GM12878 (cell line): ENCODE results near the gene PSIP1. TPM values are rescaled to one million over a fixed set of nuclear protein-coding genes. Genes with fewer than 3 reads are reported as not detected.
A peak's percentile ranks its signal among the peaks of the same experiment; 100 is the strongest.

ENCODE experiments used
- ATF7 ChIP-seq: fragments of 450-650 bp; IDR thresholded peaks from 2 replicates; pipeline ENCODE4 v1.6.1; 2016; ENCODE audit warnings: low read depth, mild to moderate bottlenecking
- CHD2 ChIP-seq: IDR thresholded peaks from 2 replicates; pipeline ENCODE4 v1.6.1; 2011; ENCODE audit warnings: low read depth, low read length, improper control_type of control experiment, borderline replicate concordance
- MYB ChIP-seq: fragments of 150-350 bp; IDR thresholded peaks from 2 replicates; pipeline ENCODE4 v1.6.1; 2014; ENCODE audit warnings: mild to moderate bottlenecking, low read depth, low read length, borderline replicate concordance
- NRF1 ChIP-seq: conservative IDR thresholded peaks from 2 replicates; pipeline ENCODE4 v1.6.1; 2011; ENCODE audit warnings: mild to moderate bottlenecking, low read depth, low read length, improper control_type of control experiment
- RAD21 ChIP-seq: IDR thresholded peaks from 2 replicates; pipeline ENCODE4 v1.6.1; 2011; ENCODE audit warnings: mild to moderate bottlenecking, low read depth, low read length, moderate library complexity; ENCODE audit not compliant: insufficient read depth
- SMC3 ChIP-seq: IDR thresholded peaks from 2 replicates; pipeline ENCODE4 v1.6.1; 2011; ENCODE audit warnings: low read length, improper control_type of control experiment, borderline replicate concordance
- polyA plus RNA-seq, 11 experiments: library from polyadenylated mRNA; depleted of rRNA in 4 of 11; unstranded in 6 of 11; stranded (reverse) in 5 of 11; fragments of >200 nt; fragmentation: Nextera tagmentation in 4 of 11; fragmentation: Illumina TruSeq in 1 of 11; extraction: Ambion mirVana in 4 of 11; extraction: Trizol in 1 of 11; gene quantifications; 1 replicate in 1 of 11; 2 replicates in 10 of 11; pipeline versions ENCODE4 v1.2.1 to v1.2.3, GENCODE V29; 2011 to 2016; ENCODE audit warnings: inconsistent platforms in 2 of 11, missing spikeins in 2 of 11, low read depth in 1 of 11
- small RNA-seq: library from RNA; depleted of rRNA; stranded (forward); fragments of <200 nt; gene quantifications from one replicate; pipeline ENCODE3, GENCODE V24; 2014
- total RNA-seq, 4 experiments: library from RNA; depleted of rRNA in 3 of 4; stranded (reverse); fragments of >200 nt in 3 of 4; fragmentation: Illumina TruSeq in 1 of 4; extraction: Trizol in 1 of 4; gene quantifications; 2 replicates each; pipeline versions ENCODE4 v1.2.1 to v1.2.3, GENCODE V29; 2013 to 2021
- TF ChIP-seq, protein P1 (sequence below): IDR thresholded peaks from 2 replicates; pipeline ENCODE4 v1.6.1; 2012; ENCODE audit warnings: mild to moderate bottlenecking, low read depth, low read length
- TF ChIP-seq, protein P2 (sequence below): IDR thresholded peaks from 2 replicates; pipeline ENCODE4 v1.6.1; 2012; ENCODE audit warnings: improper control_type of control experiment, low read depth, low read length; ENCODE audit not compliant: insufficient replicate concordance
- TF ChIP-seq, protein P3 (sequence below): IDR thresholded peaks from 2 replicates; pipeline ENCODE4 v1.6.1; 2011; ENCODE audit warnings: mild to moderate bottlenecking, low read depth, low read length, moderate library complexity; ENCODE audit not compliant: insufficient replicate concordance

PSIP1 gene
- total and polyA plus RNA-seq, 10 of the 15 experiments (the other 5 are each of a cell fraction or from before 2014, with no cell fraction given): 75.5 to 299 (median 173) TPM

DNA sequence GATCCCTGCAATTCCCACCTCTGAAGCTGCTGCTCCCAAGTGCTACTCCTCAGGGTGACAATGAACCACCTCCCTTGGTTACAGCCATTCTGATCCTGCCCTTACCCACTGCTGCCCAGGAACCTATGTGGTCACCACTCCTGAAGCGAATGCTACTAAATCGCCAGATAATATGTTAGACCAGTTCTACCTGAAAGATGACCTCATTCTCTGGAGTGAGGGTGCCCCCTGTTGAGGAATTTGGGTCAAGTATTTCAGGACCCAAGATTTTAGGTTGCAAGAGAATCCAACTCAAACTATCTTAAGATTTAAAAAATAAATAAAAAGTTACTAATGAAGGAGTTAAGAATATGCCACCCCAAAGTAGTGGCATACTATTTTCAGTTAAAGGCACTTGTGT is 93.9 kb downstream of the PSIP1 start (continued):
- TF ChIP-seq, protein P1, sequence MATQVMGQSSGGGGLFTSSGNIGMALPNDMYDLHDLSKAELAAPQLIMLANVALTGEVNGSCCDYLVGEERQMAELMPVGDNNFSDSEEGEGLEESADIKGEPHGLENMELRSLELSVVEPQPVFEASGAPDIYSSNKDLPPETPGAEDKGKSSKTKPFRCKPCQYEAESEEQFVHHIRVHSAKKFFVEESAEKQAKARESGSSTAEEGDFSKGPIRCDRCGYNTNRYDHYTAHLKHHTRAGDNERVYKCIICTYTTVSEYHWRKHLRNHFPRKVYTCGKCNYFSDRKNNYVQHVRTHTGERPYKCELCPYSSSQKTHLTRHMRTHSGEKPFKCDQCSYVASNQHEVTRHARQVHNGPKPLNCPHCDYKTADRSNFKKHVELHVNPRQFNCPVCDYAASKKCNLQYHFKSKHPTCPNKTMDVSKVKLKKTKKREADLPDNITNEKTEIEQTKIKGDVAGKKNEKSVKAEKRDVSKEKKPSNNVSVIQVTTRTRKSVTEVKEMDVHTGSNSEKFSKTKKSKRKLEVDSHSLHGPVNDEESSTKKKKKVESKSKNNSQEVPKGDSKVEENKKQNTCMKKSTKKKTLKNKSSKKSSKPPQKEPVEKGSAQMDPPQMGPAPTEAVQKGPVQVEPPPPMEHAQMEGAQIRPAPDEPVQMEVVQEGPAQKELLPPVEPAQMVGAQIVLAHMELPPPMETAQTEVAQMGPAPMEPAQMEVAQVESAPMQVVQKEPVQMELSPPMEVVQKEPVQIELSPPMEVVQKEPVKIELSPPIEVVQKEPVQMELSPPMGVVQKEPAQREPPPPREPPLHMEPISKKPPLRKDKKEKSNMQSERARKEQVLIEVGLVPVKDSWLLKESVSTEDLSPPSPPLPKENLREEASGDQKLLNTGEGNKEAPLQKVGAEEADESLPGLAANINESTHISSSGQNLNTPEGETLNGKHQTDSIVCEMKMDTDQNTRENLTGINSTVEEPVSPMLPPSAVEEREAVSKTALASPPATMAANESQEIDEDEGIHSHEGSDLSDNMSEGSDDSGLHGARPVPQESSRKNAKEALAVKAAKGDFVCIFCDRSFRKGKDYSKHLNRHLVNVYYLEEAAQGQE: no peak
- peak; percentile 53 for TF ChIP-seq ATF7
- peak; percentile 60 for TF ChIP-seq SMC3
- TF ChIP-seq CHD2: no peak
- TF ChIP-seq, protein P2, sequence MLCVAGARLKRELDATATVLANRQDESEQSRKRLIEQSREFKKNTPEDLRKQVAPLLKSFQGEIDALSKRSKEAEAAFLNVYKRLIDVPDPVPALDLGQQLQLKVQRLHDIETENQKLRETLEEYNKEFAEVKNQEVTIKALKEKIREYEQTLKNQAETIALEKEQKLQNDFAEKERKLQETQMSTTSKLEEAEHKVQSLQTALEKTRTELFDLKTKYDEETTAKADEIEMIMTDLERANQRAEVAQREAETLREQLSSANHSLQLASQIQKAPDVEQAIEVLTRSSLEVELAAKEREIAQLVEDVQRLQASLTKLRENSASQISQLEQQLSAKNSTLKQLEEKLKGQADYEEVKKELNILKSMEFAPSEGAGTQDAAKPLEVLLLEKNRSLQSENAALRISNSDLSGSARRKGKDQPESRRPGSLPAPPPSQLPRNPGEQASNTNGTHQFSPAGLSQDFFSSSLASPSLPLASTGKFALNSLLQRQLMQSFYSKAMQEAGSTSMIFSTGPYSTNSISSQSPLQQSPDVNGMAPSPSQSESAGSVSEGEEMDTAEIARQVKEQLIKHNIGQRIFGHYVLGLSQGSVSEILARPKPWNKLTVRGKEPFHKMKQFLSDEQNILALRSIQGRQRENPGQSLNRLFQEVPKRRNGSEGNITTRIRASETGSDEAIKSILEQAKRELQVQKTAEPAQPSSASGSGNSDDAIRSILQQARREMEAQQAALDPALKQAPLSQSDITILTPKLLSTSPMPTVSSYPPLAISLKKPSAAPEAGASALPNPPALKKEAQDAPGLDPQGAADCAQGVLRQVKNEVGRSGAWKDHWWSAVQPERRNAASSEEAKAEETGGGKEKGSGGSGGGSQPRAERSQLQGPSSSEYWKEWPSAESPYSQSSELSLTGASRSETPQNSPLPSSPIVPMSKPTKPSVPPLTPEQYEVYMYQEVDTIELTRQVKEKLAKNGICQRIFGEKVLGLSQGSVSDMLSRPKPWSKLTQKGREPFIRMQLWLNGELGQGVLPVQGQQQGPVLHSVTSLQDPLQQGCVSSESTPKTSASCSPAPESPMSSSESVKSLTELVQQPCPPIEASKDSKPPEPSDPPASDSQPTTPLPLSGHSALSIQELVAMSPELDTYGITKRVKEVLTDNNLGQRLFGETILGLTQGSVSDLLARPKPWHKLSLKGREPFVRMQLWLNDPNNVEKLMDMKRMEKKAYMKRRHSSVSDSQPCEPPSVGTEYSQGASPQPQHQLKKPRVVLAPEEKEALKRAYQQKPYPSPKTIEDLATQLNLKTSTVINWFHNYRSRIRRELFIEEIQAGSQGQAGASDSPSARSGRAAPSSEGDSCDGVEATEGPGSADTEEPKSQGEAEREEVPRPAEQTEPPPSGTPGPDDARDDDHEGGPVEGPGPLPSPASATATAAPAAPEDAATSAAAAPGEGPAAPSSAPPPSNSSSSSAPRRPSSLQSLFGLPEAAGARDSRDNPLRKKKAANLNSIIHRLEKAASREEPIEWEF: no peak
- TF ChIP-seq RAD21: peak; percentile 79
- TF ChIP-seq, protein P3, sequence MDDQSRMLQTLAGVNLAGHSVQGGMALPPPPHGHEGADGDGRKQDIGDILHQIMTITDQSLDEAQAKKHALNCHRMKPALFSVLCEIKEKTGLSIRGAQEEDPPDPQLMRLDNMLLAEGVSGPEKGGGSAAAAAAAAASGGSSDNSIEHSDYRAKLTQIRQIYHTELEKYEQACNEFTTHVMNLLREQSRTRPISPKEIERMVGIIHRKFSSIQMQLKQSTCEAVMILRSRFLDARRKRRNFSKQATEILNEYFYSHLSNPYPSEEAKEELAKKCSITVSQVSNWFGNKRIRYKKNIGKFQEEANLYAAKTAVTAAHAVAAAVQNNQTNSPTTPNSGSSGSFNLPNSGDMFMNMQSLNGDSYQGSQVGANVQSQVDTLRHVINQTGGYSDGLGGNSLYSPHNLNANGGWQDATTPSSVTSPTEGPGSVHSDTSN: no peak
- no peak for TF ChIP-seq NRF1
- TF ChIP-seq MYB: no peak

Small RNA genes lying within 50 kb of the gene (small RNA-seq; reads per million reads assigned to genes)
- gene AL513423.1 (not detected), gene RN7SL98P (not detected), gene RNU6-246P (not detected), gene RNU6-319P (not detected)

Other genes with a start within 250 kb of the PSIP1 start
- 1.5 and 2.5 TPM in 2 replicates for gene TTC39B, start 203.8 kb downstream of the PSIP1 start, total RNA-seq (2014; rRNA removed)
- 1.7 and 2.6 TPM in 2 replicates for gene TTC39B, start 203.8 kb downstream of the PSIP1 start, total RNA-seq (2014; rRNA removed; fragmentation: Illumina TruSeq; extraction: Trizol)
- gene TTC39B, start 203.8 kb downstream of the PSIP1 start, total RNA-seq (2021): 2.4 and 3.6 TPM in 2 replicates
- 1.4 and 2.2 TPM in 2 replicates for gene TTC39B, start 203.8 kb downstream of the PSIP1 start, polyA plus RNA-seq (2011; rRNA removed)
- 2.5 and 2.7 TPM in 2 replicates for gene TTC39B, start 203.8 kb downstream of the PSIP1 start, polyA plus RNA-seq (2014; fragmentation: Illumina TruSeq; extraction: Trizol)
- 1 to 10 TPM; 1.0 to 1.4 TPM for gene TTC39B, start 203.8 kb downstream of the PSIP1 start, polyA plus RNA-seq (2014; fragmentation: Nextera tagmentation; extraction: Ambion mirVana)
- 1.0 and 1.8 TPM in 2 replicates for gene TTC39B, start 203.8 kb downstream of the PSIP1 start, polyA plus RNA-seq (2014; rRNA removed)
- gene TTC39B, start 203.8 kb downstream of the PSIP1 start, polyA plus RNA-seq (2016; fragmentation: Nextera tagmentation; extraction: Ambion mirVana): 1 to 10 TPM in 1 of 2 experiments, under 1 TPM in 1; 0.68 to 1.6 TPM
- 24.2 and 30.1 TPM in 2 replicates for gene SNAPC3, start 88.1 kb downstream of the PSIP1 start, total RNA-seq (2014; rRNA removed)
- gene SNAPC3, start 88.1 kb downstream of the PSIP1 start, total RNA-seq (2014; rRNA removed; fragmentation: Illumina TruSeq; extraction: Trizol): 27.8 and 28.4 TPM in 2 replicates
- gene SNAPC3, start 88.1 kb downstream of the PSIP1 start, total RNA-seq (2021): 19.4 and 24.4 TPM in 2 replicates
- gene SNAPC3, start 88.1 kb downstream of the PSIP1 start, polyA plus RNA-seq (2011; rRNA removed): 47.4 and 67.3 TPM in 2 replicates
- 30.4 and 37.0 TPM in 2 replicates for gene SNAPC3, start 88.1 kb downstream of the PSIP1 start, polyA plus RNA-seq (2014; fragmentation: Illumina TruSeq; extraction: Trizol)
- gene SNAPC3, start 88.1 kb downstream of the PSIP1 start, polyA plus RNA-seq (2014; fragmentation: Nextera tagmentation; extraction: Ambion mirVana): 1 to 10 TPM; 5.7 to 7.4 TPM
- 17.4 and 22.1 TPM in 2 replicates for gene SNAPC3, start 88.1 kb downstream of the PSIP1 start, polyA plus RNA-seq (2014; rRNA removed)
- gene SNAPC3, start 88.1 kb downstream of the PSIP1 start, polyA plus RNA-seq (2016; fragmentation: Nextera tagmentation; extraction: Ambion mirVana): 10 to 100 TPM; 25.1 to 28.0 TPM
- 2.0 and 3.5 TPM in 2 replicates for gene CCDC171, start 42.1 kb upstream of the PSIP1 start, total RNA-seq (2014; rRNA removed)
- gene CCDC171, start 42.1 kb upstream of the PSIP1 start, total RNA-seq (2014; rRNA removed; fragmentation: Illumina TruSeq; extraction: Trizol): 6.0 and 7.2 TPM in 2 replicates
- 2.1 and 4.0 TPM in 2 replicates for gene CCDC171, start 42.1 kb upstream of the PSIP1 start, total RNA-seq (2021)
- gene CCDC171, start 42.1 kb upstream of the PSIP1 start, polyA plus RNA-seq (2011; rRNA removed): 3.0 and 3.9 TPM in 2 replicates
- 2.4 and 2.6 TPM in 2 replicates for gene CCDC171, start 42.1 kb upstream of the PSIP1 start, polyA plus RNA-seq (2014; fragmentation: Illumina TruSeq; extraction: Trizol)
- gene CCDC171, start 42.1 kb upstream of the PSIP1 start, polyA plus RNA-seq (2014; fragmentation: Nextera tagmentation; extraction: Ambion mirVana): 1 to 10 TPM in 1 of 2 experiments, under 1 TPM in 1; 1.00 to 1.1 TPM
- 1.4 and 2.6 TPM in 2 replicates for gene CCDC171, start 42.1 kb upstream of the PSIP1 start, polyA plus RNA-seq (2014; rRNA removed)
- gene CCDC171, start 42.1 kb upstream of the PSIP1 start, polyA plus RNA-seq (2016; fragmentation: Nextera tagmentation; extraction: Ambion mirVana): 1 to 10 TPM; 2.9 to 3.8 TPM